OCI-LY3 (cell line): ENCODE results near the gene RBM10.

ENCODE experiments used
- CTCF ChIP-seq: fragments of 200-600, 300-600 bp; sonication (generic); IDR thresholded peaks from 2 replicates; pipeline ENCODE4 v1.5.1; 2014; ENCODE audit warnings: antibody characterized with exemption, low read length, low read depth
- EZH2phosphoT487 ChIP-seq: fragments of 200-600 bp; shearing (Covaris generic); IDR thresholded peaks from 2 replicates; pipeline ENCODE4 v1.6.1; 2018; ENCODE audit warnings: antibody characterized with exemption, mixed run types, low read depth

- TF ChIP-seq EZH2phosphoT487 (no peak), CTCF (no peak)
Measured at GRCh38 chrX:47175588-47175980, 30.6 kb downstream of the RBM10 start.
